Spleen (tissue), 11 donors: ENCODE results near the gene KCNH4. TPM values are rescaled to one million over a fixed set of nuclear protein-coding genes. Genes with fewer than 3 reads are reported as not detected.

Source experiments
- DNase-seq: peaks from one replicate; pipeline ENCODE4 v3.0.0-alpha.2; 2020
- H3K27ac ChIP-seq, 8 donors: fragments of 200-600 bp; sonication (generic) in 7 of 8; 1 replicate in 4 of 8; 2 replicates in 4 of 8; pipeline versions ENCODE4 v1.5.0 to v1.8.0; 2016 to 2021; ENCODE audit warnings: inconsistent platforms in 4 of 8, mild to moderate bottlenecking in 4 of 8, moderate library complexity in 1 of 8
- H3K27me3 ChIP-seq, 7 donors: fragments of 200-600 bp; sonication (generic) in 6 of 7; replicated peaks in 1 of 7; 1 replicate in 4 of 7; 2 replicates in 3 of 7; pipeline versions ENCODE4 v1.5.0 to v1.8.0; 2016 to 2021; ENCODE audit warnings: inconsistent platforms in 3 of 7, mild to moderate bottlenecking in 1 of 7
- H3K36me3 ChIP-seq, 6 donors: fragments of 200-600 bp; sonication (generic) in 5 of 6; 1 replicate in 4 of 6; 2 replicates in 2 of 6; pipeline versions ENCODE4 v1.5.0 to v1.8.0; 2016 to 2021; ENCODE audit warnings: inconsistent platforms in 2 of 6
- H3K4me1 ChIP-seq, 6 donors: fragments of 200-600 bp; sonication (generic) in 5 of 6; 1 replicate in 3 of 6; 2 replicates in 3 of 6; pipeline versions ENCODE4 v1.5.0 to v1.8.0; 2016 to 2021; ENCODE audit warnings: inconsistent platforms in 3 of 6
- H3K4me3 ChIP-seq, 8 donors: fragments of 200-600 bp; sonication (generic) in 7 of 8; 1 replicate in 4 of 8; 2 replicates in 4 of 8; pipeline versions ENCODE4 v1.5.0 to v1.8.0; 2016 to 2021; ENCODE audit warnings: inconsistent platforms in 4 of 8, mild to moderate bottlenecking in 4 of 8, moderate library complexity in 2 of 8
- H3K9me3 ChIP-seq, 8 donors: fragments of 200-600 bp; sonication (generic) in 7 of 8; 1 replicate in 4 of 8; 2 replicates in 4 of 8; pipeline versions ENCODE4 v1.5.0 to v1.8.0; 2016 to 2021; ENCODE audit warnings: inconsistent platforms in 4 of 8
- CTCF ChIP-seq, 11 experiments: fragments of 200-600 bp in 7 of 11; fragments of 450-650 bp in 4 of 11; sonication (generic) in 4 of 11; IDR thresholded peaks in 8 of 11; conservative IDR thresholded peaks in 3 of 11; 1 replicate in 7 of 11; 2 replicates in 4 of 11; pipeline versions ENCODE4 v1.4.0 to v1.8.0; 2016 to 2021; ENCODE audit warnings: antibody characterized with exemption in 11 of 11, inconsistent platforms in 4 of 11, mild to moderate bottlenecking in 1 of 11
- POLR2A ChIP-seq, 3 donors: fragments of 450-650 bp; IDR thresholded peaks; one replicate each; pipeline ENCODE4 v1.5.1; 2017; ENCODE audit warnings: antibody characterized with exemption in 3 of 3, mild to moderate bottlenecking in 1 of 3
- POLR2AphosphoS5 ChIP-seq, 3 donors: sonication (generic); formaldehyde crosslinking; IDR thresholded peaks; one replicate each; pipeline ENCODE4 v1.5.1; 2017; ENCODE audit warnings: antibody characterized with exemption in 3 of 3
- WGBS, 5 donors: extraction: QIAGEN DNeasy Blood & Tissue Kit in 3 of 5; methylation state at CpG; one replicate each; pipeline versions ENCODE4 v1.1.5 to v1.1.7; 2013 to 2018; 5-methylcytosine and 5-hydroxymethylcytosine counted together
- intact Hi-C: fragments of 100-400 bp; cut with DNase I; formaldehyde crosslinking; loops from one replicate; pipeline ENCODE4 v1.15.0; 2023; ENCODE audit warnings: low total_unique reads
- polyA plus RNA-seq, 3 donors: library from polyadenylated mRNA; stranded (reverse); fragments of 200-250 nt; gene quantifications; one replicate each; pipeline ENCODE4 v1.2.1, GENCODE V29; 2013
- total RNA-seq, 7 donors: library from RNA; depleted of rRNA in 3 of 7; stranded (reverse); fragments of >200 nt in 3 of 7; fragmentation: NEBNext Ultra II Directional in 4 of 7; extraction: Animal tissue kit (Norgen Biotek cat#: 25700) in 4 of 7; gene quantifications; one replicate each; pipeline versions ENCODE4 v1.1.0 to v1.2.1, GENCODE V29; 2016 to 2021
- donor health status: healthy with polysubstance abuse.
- donor health status: DM: no; HTN: no; CAD: no; lungs with moderate emphysema.
- donor health status: DM: no; HTN: no; CAD: no.
- donor health status: Bipolar disorder and iron deficiency.
- donor health status: healthy.
- donor health status: DM: no; HTN: no; CAD: no.
- donor health status: DM: yes; HTN: yes; CAD: no.

Gene KCNH4
- total and polyA plus RNA-seq, 10 donors = 0.14 to 0.52 (median 0.24) TPM

GRCh38 chr17:42191275-42191608 lies 10.3 kb upstream of the KCNH4 start:
- H3K4me3 ChIP-seq = no peak overlapping the region
- H3K9me3 ChIP-seq = no peaks in the 10 kb centered on the region
- no peak for TF ChIP-seq CTCF (IDR thresholded peaks at IDR 0.05 in 8 of 11, conservative IDR thresholded peaks at IDR 0.05 in 3 of 11)
- TF ChIP-seq POLR2AphosphoS5 (IDR thresholded peaks at IDR 0.05) = no peak
- TF ChIP-seq POLR2A (IDR thresholded peaks at IDR 0.05) = no peak
- intact Hi-C loops = no loop called here
- H3K36me3 ChIP-seq = peaks cover 0 to 36% (median 8%) of the 10 kb centered on the region in 6 donors
- no peak for DNase-seq
- 92 to 99% (median 96%) methylated on average over 5 of the region's 5 CpGs for WGBS, 5 donors
- H3K27me3 ChIP-seq = no peaks in the 10 kb centered on the region
- peaks cover 23 to 71% (median 44%) of the 10 kb centered on the region in 6 donors for H3K4me1 ChIP-seq
- no peak overlapping the region for H3K27ac ChIP-seq

GRCh38 chr17:42190491-42191274 lies 9.7 kb upstream of the KCNH4 start:
- DNase-seq = no peak
- WGBS, 5 donors = 86 to 94% (median 88%) methylated on average over 5 to 17 of the region's 17 CpGs
- H3K4me3 ChIP-seq = no peak overlapping the region
- intact Hi-C loops = no loop called here
- peaks cover 0 to 36% (median 8%) of the 10 kb centered on the region in 6 donors for H3K36me3 ChIP-seq
- TF ChIP-seq CTCF (IDR thresholded peaks at IDR 0.05 in 8 of 11, conservative IDR thresholded peaks at IDR 0.05 in 3 of 11) (no peak), POLR2AphosphoS5 (IDR thresholded peaks at IDR 0.05) (peak in 2 of 3 donors; percentile 12 to 36)
- no peaks in the 10 kb centered on the region for H3K9me3 ChIP-seq
- H3K27me3 ChIP-seq = no peaks in the 10 kb centered on the region
- peaks cover 23 to 73% (median 44%) of the 10 kb centered on the region in 6 donors for H3K4me1 ChIP-seq
- H3K27ac ChIP-seq = peak overlapping the region in 1 of 8 donors; percentile 66

GRCh38 chr17:42189651-42189965 lies 8.7 kb upstream of the KCNH4 start:
- peak overlapping the region in 3 of 8 donors; percentile 28 to 66 (median 28) for H3K27ac ChIP-seq
- no peaks in the 10 kb centered on the region for H3K27me3 ChIP-seq
- H3K4me1 ChIP-seq = peaks cover 23 to 72% (median 45%) of the 10 kb centered on the region in 6 donors
- no peaks in the 10 kb centered on the region for H3K9me3 ChIP-seq
- TF ChIP-seq POLR2AphosphoS5 (IDR thresholded peaks at IDR 0.05) (peak in 1 of 3 donors; percentile 33), CTCF (IDR thresholded peaks at IDR 0.05 in 8 of 11, conservative IDR thresholded peaks at IDR 0.05 in 3 of 11) (no peak)
- peaks cover 0 to 36% (median 8%) of the 10 kb centered on the region in 6 donors for H3K36me3 ChIP-seq
- 65 to 84% (median 72%) methylated on average over 9 to 11 of the region's 11 CpGs for WGBS, 5 donors
- H3K4me3 ChIP-seq = no peak overlapping the region
- intact Hi-C loops = loop anchor here (10.0 kb wide), 1 partner anchor 75 kb away; the partner anchor contains the start of gene DHX58
- peak; percentile 77 for DNase-seq
